Mucosa of rectum (tissue), 2 donors: Measurements from ENCODE around the gene TRABD2B.

ENCODE experiments used
- H3K27ac ChIP-seq, 2 donors: one replicate each; pipeline ENCODE4 v1.7.0; 2013; ENCODE audit warnings: inconsistent platforms in 2 of 2, low read depth in 2 of 2, low read length in 2 of 2
- H3K27me3 ChIP-seq, 2 donors: one replicate each; pipeline ENCODE4 v1.7.0; 2013; ENCODE audit warnings: low read length in 2 of 2; ENCODE audit not compliant: control insufficient read depth in 2 of 2, insufficient read depth in 2 of 2
- H3K36me3 ChIP-seq, 2 donors: one replicate each; pipeline ENCODE4 v1.7.0; 2013; ENCODE audit warnings: low read length in 2 of 2; ENCODE audit not compliant: control insufficient read depth in 2 of 2, insufficient read depth in 2 of 2
- H3K4me1 ChIP-seq, 2 donors: one replicate each; pipeline ENCODE4 v1.7.0; 2013; ENCODE audit warnings: low read length in 2 of 2, mild to moderate bottlenecking in 1 of 2; ENCODE audit not compliant: control insufficient read depth in 2 of 2, insufficient read depth in 2 of 2
- H3K4me3 ChIP-seq, 2 donors: one replicate each; pipeline ENCODE4 v1.7.0; 2013; ENCODE audit warnings: low read length in 2 of 2
- H3K9ac ChIP-seq, 2 donors: one replicate each; pipeline ENCODE4 v1.7.0; 2013; ENCODE audit warnings: low read length in 2 of 2, low read depth in 1 of 2, mild to moderate bottlenecking in 1 of 2
- H3K9me3 ChIP-seq, 2 donors: one replicate each; pipeline ENCODE4 v1.7.0; 2013; ENCODE audit warnings: low read length in 2 of 2; ENCODE audit not compliant: control insufficient read depth in 2 of 2
- donor health status: healthy.
- donor health status: Normal muscosa, but diverticular disease.

Gene TRABD2B

GRCh38 chr1:47783638-47784496 is 213.3 kb downstream of the TRABD2B start:
- Histone ChIP-seq H3K27me3 (no peaks in the 10 kb centered on the region), H3K27ac (no peak overlapping the region), H3K4me3 (no peak overlapping the region), H3K4me1 (peaks cover 0 to 4% of the 10 kb centered on the region in 2 donors), H3K36me3 (no peaks in the 10 kb centered on the region), H3K9me3 (no peaks in the 10 kb centered on the region), H3K9ac (no peak overlapping the region)

- Histone ChIP-seq H3K4me1 (peaks cover 0 to 4% of the 10 kb centered on the region in 2 donors), H3K27ac (no peak overlapping the region), H3K27me3 (no peaks in the 10 kb centered on the region), H3K9me3 (no peaks in the 10 kb centered on the region), H3K36me3 (no peaks in the 10 kb centered on the region), H3K9ac (no peak overlapping the region), H3K4me3 (no peak overlapping the region)
Observed at GRCh38 chr1:47782414-47783166, 214.6 kb downstream of the TRABD2B start.

- no peaks in the 10 kb centered on the region for H3K27me3 ChIP-seq
- no peak overlapping the region for H3K4me3 ChIP-seq
- H3K27ac ChIP-seq: no peak overlapping the region
- H3K9me3 ChIP-seq: no peaks in the 10 kb centered on the region
- H3K4me1 ChIP-seq: peaks cover 0 to 4% of the 10 kb centered on the region in 2 donors
- H3K9ac ChIP-seq: no peak overlapping the region
- H3K36me3 ChIP-seq: no peaks in the 10 kb centered on the region
Observed at GRCh38 chr1:47781171-47781959, 215.8 kb downstream of the TRABD2B start.

- Histone ChIP-seq H3K4me3 (no peak overlapping the region), H3K9me3 (no peaks in the 10 kb centered on the region), H3K36me3 (no peaks in the 10 kb centered on the region), H3K27me3 (no peaks in the 10 kb centered on the region), H3K27ac (no peak overlapping the region), H3K4me1 (peaks cover 0 to 4% of the 10 kb centered on the region in 2 donors), H3K9ac (no peak overlapping the region)
Observed at GRCh38 chr1:47780469-47780995, 216.7 kb downstream of the TRABD2B start.

DNA sequence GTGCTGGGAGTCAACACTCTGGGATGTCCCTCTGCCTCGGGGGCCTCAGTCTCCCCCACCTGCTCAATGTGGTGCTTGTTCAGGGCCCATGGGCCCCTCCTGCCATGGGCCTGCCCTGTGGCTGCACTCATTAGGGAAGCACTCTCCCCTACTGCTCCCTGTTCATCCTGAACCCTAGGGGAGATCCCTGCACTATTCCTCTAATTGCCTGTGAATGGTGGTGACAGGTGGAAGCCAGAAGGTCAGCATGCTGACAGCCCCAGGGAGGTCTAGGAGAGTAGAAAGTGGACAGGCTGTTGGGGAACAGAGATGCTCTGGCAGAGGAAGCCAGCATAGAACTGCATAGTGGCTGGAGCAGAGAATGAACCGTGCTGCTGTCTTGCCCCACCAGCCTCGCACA is 217.6 kb downstream of the TRABD2B start:
- Histone ChIP-seq H3K27me3 (no peaks in the 10 kb centered on the region), H3K9ac (no peak overlapping the region)

GRCh38 chr1:47778280-47778679 is 218.9 kb downstream of the TRABD2B start:
- Histone ChIP-seq H3K9ac (no peak overlapping the region), H3K27ac (no peak overlapping the region), H3K27me3 (no peaks in the 10 kb centered on the region), H3K36me3 (no peaks in the 10 kb centered on the region), H3K9me3 (no peaks in the 10 kb centered on the region), H3K4me3 (no peak overlapping the region), H3K4me1 (no peaks in the 10 kb centered on the region)

More for the DNA sequence above, 217.6 kb downstream of the TRABD2B start:
- no peak overlapping the region for H3K27ac ChIP-seq
- H3K4me3 ChIP-seq: no peak overlapping the region
- H3K36me3 ChIP-seq: no peaks in the 10 kb centered on the region
- no peaks in the 10 kb centered on the region for H3K4me1 ChIP-seq
- H3K9me3 ChIP-seq: no peaks in the 10 kb centered on the region

DNA sequence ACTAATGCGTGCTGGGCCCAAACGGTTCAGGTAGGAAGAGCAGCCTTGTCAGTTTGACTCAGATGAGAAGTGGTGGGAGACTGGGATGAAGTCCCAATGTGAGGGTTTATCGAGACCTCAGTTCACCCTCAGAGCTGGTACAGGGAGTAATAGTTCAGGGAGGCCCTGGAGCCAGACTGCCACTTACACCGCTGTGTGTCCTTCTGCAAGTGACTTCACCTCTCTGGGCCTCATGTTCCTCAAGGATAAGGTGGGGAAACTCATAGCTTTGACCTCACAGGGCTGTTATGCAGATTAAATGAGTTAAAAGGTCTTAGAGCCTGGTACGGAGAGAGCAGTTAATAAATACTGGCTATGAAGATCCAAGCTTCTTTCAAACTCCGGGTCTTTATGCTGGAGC is 219.9 kb downstream of the TRABD2B start:
- H3K4me1 ChIP-seq: no peaks in the 10 kb centered on the region

GRCh38 chr1:47776667-47777131 is 220.5 kb downstream of the TRABD2B start:
- Histone ChIP-seq H3K27me3 (no peaks in the 10 kb centered on the region), H3K36me3 (no peaks in the 10 kb centered on the region)

More for the DNA sequence above, 219.9 kb downstream of the TRABD2B start:
- H3K36me3 ChIP-seq: no peaks in the 10 kb centered on the region
- H3K27me3 ChIP-seq: no peaks in the 10 kb centered on the region
- no peak overlapping the region for H3K9ac ChIP-seq
- no peak overlapping the region for H3K27ac ChIP-seq
- H3K9me3 ChIP-seq: no peaks in the 10 kb centered on the region
- no peak overlapping the region for H3K4me3 ChIP-seq

DNA sequence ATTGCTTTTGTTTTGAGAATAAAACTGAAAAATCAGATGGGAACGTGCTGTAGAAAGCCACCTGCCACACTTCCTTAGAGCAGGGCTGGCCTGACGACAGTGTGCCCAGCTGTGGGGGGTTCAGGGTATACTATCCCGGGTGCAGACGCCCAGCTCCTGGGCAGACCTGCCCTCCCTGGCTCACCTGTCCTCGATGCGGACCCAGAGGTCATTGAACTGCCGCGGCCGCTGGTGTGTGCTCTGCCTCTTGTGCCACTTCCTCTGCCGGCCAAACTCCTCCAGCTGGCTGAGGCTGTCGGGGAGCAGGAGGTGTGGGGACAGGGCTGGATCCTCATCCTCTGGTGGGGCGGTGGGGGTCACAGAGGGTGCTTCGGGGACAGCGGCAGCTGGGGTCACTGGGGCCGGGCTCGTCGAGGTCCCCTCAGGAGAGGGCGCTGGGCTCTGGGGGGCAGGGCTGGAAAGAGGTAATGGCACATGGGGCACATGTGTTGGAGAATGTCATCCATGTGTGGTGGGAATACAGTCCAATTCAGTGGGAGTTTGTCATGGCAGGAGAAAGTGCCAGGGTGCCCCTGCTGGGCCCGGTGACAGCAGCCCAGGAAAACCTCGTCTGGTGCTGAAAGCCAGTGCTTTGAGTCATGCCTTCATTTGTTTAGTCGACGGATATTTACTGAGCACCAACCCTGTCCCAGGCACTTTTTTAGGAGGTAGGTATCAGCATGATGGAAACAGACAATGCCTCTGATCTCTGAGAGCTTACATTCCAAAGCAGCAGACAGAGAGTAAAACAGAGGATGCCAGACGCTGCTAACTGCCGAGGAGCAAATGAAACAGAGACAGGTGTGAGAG is 222.0 kb downstream of the TRABD2B start:
- Histone ChIP-seq H3K4me3 (no peak overlapping the region), H3K27me3 (no peaks in the 10 kb centered on the region), H3K9me3 (no peaks in the 10 kb centered on the region), H3K4me1 (peaks cover 0 to 4% of the 10 kb centered on the region in 2 donors), H3K27ac (no peak overlapping the region), H3K9ac (no peak overlapping the region), H3K36me3 (no peaks in the 10 kb centered on the region)

More at GRCh38 chr1:47776667-47777131, 220.5 kb downstream of the TRABD2B start:
- H3K9ac ChIP-seq: no peak overlapping the region
- no peaks in the 10 kb centered on the region for H3K9me3 ChIP-seq
- H3K4me1 ChIP-seq: no peaks in the 10 kb centered on the region
- H3K27ac ChIP-seq: no peak overlapping the region
- no peak overlapping the region for H3K4me3 ChIP-seq
